ENCODE measurements around the gene TP53AIP1. TPM values are rescaled to one million over a fixed set of nuclear protein-coding genes. Genes with fewer than 3 reads are reported as not detected.

TP53AIP1 gene
- total and polyA plus RNA-seq, 2 experiments from 2014 or later: 0.07 TPM; not detected in 1

DNA sequence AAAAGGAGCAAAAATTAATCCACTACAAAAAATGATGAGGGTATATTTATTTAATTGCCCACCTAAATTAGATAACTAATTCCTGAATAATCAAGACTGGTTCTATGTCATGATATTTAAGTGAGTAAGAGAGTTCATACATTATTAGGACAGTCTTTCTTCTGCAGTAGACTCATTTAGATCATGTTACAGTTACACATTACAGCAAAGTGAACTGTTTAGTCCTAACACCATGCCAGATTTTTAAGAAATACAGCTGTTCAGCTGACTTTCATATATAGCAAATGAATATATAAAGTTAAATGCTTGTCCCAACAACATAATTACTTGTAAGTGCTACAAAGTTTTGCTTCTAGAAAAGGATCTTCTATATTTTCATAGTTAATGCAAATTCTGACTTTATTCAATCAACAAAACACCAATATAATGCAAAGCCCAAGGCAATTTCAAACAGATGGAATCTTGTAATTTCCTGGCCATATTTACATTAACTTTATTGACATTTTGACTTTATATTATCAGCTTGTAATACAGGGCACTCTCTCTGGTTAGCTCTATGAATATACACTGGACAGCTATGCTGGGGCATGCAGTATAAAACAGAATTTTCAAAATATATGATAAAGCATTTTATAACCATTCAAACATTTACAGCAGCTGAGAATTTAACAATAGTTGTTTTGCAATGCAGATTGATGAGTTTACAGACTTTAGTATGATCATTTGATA lies 45.7 kb upstream of the TP53AIP1 start:
- H3K27ac ChIP-seq (ENCODE audit: low read depth): no peak overlapping the region
- TF ChIP-seq, protein P1, sequence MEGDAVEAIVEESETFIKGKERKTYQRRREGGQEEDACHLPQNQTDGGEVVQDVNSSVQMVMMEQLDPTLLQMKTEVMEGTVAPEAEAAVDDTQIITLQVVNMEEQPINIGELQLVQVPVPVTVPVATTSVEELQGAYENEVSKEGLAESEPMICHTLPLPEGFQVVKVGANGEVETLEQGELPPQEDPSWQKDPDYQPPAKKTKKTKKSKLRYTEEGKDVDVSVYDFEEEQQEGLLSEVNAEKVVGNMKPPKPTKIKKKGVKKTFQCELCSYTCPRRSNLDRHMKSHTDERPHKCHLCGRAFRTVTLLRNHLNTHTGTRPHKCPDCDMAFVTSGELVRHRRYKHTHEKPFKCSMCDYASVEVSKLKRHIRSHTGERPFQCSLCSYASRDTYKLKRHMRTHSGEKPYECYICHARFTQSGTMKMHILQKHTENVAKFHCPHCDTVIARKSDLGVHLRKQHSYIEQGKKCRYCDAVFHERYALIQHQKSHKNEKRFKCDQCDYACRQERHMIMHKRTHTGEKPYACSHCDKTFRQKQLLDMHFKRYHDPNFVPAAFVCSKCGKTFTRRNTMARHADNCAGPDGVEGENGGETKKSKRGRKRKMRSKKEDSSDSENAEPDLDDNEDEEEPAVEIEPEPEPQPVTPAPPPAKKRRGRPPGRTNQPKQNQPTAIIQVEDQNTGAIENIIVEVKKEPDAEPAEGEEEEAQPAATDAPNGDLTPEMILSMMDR (conservative IDR thresholded peaks at IDR 0.05; ENCODE audit: low read depth in 2 of 2): no peak
- TF ChIP-seq REST (IDR thresholded peaks at IDR 0.05; ENCODE audit: unreplicated experiment): no peak
- TF ChIP-seq NANOG (IDR thresholded peaks at IDR 0.05; ENCODE audit: borderline replicate concordance): no peak
- TF ChIP-seq JUNB (IDR thresholded peaks at IDR 0.05; ENCODE audit: unreplicated experiment): no peak
- no peak overlapping the region for H3K4me3 ChIP-seq
- no peak for ATAC-seq
- no peaks in the 10 kb centered on the region for H3K27me3 Mint-ChIP-seq (ENCODE audit: insufficient read depth, low read depth, poor library complexity)
- H3F3A ChIP-seq (replicated peaks; ENCODE audit: low read depth): no peaks in the 10 kb centered on the region
- H3K27me3 ChIP-seq (ENCODE audit: insufficient read depth): no peaks in the 10 kb centered on the region
- no peak overlapping the region for H3K4me2 ChIP-seq
- 0 out of 2 replicates have a peak, but pooled peaks cover 5% of the 10 kb centered on the region for H3K36me3 ChIP-seq (ENCODE audit: insufficient read depth)
- peaks cover 4% of the 10 kb centered on the region; the same call in 2 of the 3 replicates for H3K4me1 Mint-ChIP-seq
- no peak overlapping the region for H3K27ac Mint-ChIP-seq
- peaks cover 3% of the 10 kb centered on the region; the same call in 2 of the 3 replicates for H3K36me3 Mint-ChIP-seq (ENCODE audit: low read depth)
- H3K4me3 Mint-ChIP-seq: no peak overlapping the region
- H3K4me1 ChIP-seq (ENCODE audit: insufficient read depth): no peaks in the 10 kb centered on the region
- no peaks in the 10 kb centered on the region for H3K9me3 Mint-ChIP-seq
- H3K9me2 ChIP-seq (ENCODE audit: insufficient read depth): no peaks in the 10 kb centered on the region
- no peak overlapping the region for H2AFZ ChIP-seq
- DNase-seq (ENCODE audit: low spot score): no peak
- no peaks in the 10 kb centered on the region for H3K79me2 ChIP-seq (replicated peaks; ENCODE audit: insufficient read depth)
- no peaks in the 10 kb centered on the region for H4K20me1 ChIP-seq (replicated peaks; ENCODE audit: insufficient read depth)

DNA sequence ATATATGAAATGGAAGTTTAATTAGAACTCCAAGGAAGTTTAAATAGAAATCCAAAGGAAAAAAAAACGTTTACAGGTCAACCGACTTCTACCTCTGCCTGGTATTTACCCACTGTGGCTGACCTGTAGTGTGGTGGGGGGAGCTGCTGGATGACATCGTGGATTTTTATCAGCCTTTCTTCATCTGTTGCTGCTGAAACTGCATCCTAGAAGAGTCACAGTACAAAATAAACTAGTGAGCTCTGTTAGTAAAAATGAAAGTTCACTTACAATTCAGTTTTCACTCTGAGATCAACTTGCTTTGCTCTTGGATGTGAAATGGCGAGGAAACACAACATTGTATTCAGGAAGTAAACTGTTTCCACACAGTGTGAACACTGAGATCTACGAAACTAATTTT lies 43.2 kb upstream of the TP53AIP1 start:
- Histone ChIP-seq H3K27ac (ENCODE audit: low read depth) (no peak overlapping the region), H3K4me2 (no peak overlapping the region), H3F3A (replicated peaks; ENCODE audit: low read depth) (no peaks in the 10 kb centered on the region), H3K4me3 (no peak overlapping the region), H3K27me3 (ENCODE audit: insufficient read depth) (no peaks in the 10 kb centered on the region), H3K36me3 (ENCODE audit: insufficient read depth) (0 out of 2 replicates have a peak, but pooled peaks cover 5% of the 10 kb centered on the region), H3K9me2 (ENCODE audit: insufficient read depth) (no peaks in the 10 kb centered on the region), H2AFZ (no peak overlapping the region), H3K79me2 (replicated peaks; ENCODE audit: insufficient read depth) (no peaks in the 10 kb centered on the region), H4K20me1 (replicated peaks; ENCODE audit: insufficient read depth) (no peaks in the 10 kb centered on the region), H3K4me1 (ENCODE audit: insufficient read depth) (no peaks in the 10 kb centered on the region)
- Mint-ChIP-seq H3K36me3 (ENCODE audit: low read depth) (peaks cover 3% of the 10 kb centered on the region; the same call in 2 of the 3 replicates), H3K27me3 (ENCODE audit: insufficient read depth, low read depth, poor library complexity) (no peaks in the 10 kb centered on the region), H3K27ac (no peak overlapping the region), H3K9me3 (no peaks in the 10 kb centered on the region), H3K4me3 (no peak overlapping the region), H3K4me1 (peaks cover 4% of the 10 kb centered on the region; the same call in 2 of the 3 replicates)
- no peak for DNase-seq (ENCODE audit: low spot score)
- no peak for ATAC-seq
- TF ChIP-seq CREB1 (CRISPR knock-in tag; IDR thresholded peaks at IDR 0.05; ENCODE audit: low read depth): no peak
- no peak for TF ChIP-seq EZH2phosphoT487 (IDR thresholded peaks at IDR 0.05; ENCODE audit: unreplicated experiment)
- TF ChIP-seq, protein P2, sequence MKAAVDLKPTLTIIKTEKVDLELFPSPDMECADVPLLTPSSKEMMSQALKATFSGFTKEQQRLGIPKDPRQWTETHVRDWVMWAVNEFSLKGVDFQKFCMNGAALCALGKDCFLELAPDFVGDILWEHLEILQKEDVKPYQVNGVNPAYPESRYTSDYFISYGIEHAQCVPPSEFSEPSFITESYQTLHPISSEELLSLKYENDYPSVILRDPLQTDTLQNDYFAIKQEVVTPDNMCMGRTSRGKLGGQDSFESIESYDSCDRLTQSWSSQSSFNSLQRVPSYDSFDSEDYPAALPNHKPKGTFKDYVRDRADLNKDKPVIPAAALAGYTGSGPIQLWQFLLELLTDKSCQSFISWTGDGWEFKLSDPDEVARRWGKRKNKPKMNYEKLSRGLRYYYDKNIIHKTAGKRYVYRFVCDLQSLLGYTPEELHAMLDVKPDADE (IDR thresholded peaks at IDR 0.05): no peak
- no peak for TF ChIP-seq ZNF462 (CRISPR knock-in tag; IDR thresholded peaks at IDR 0.05)

Data from GM23338 (cell line).